Neural progenitor cell (in vitro differentiated cells): ENCODE data around the gene ARSB. TPM values are rescaled to one million over a fixed set of nuclear protein-coding genes. Genes with fewer than 3 reads are reported as not detected.

Experiments
- DNase-seq: peaks from one replicate; pipeline ENCODE4 v3.0.0-alpha.2; 2016; ENCODE audit warnings: low spot score
- H2AFZ ChIP-seq: fragments of 200-600 bp; sonication (generic); replicated peaks from 2 replicates; pipeline ENCODE4 v1.6.1; 2016; ENCODE audit warnings: antibody characterized with exemption
- H3F3A ChIP-seq: fragments of 200-600 bp; sonication (generic); 2 replicates; pipeline ENCODE4 v1.6.1; 2016; ENCODE audit warnings: antibody characterized with exemption, low read depth
- H3K27ac ChIP-seq: fragments of 200-600 bp; sonication (generic); 2 replicates; pipeline ENCODE4 v1.5.1; 2016; ENCODE audit warnings: mild to moderate bottlenecking
- H3K27me3 ChIP-seq: fragments of 200-600 bp; sonication (generic); 2 replicates; pipeline ENCODE4 v1.6.1; 2016; ENCODE audit warnings: mild to moderate bottlenecking, moderate library complexity
- H3K36me3 ChIP-seq: fragments of 200-600 bp; sonication (generic); 2 replicates; pipeline ENCODE4 v1.5.1; 2016
- H3K4me1 ChIP-seq: fragments of 200-600 bp; sonication (generic); 2 replicates; pipeline ENCODE4 v1.6.1; 2016; ENCODE audit warnings: mixed run types
- H3K4me2 ChIP-seq: fragments of 200-600 bp; sonication (generic); 2 replicates; pipeline ENCODE4 v1.6.1; 2016
- H3K4me3 ChIP-seq: fragments of 200-600 bp; sonication (generic); 2 replicates; pipeline ENCODE4 v1.5.1; 2016
- H3K79me2 ChIP-seq: fragments of 200-600 bp; sonication (generic); 2 replicates; pipeline ENCODE4 v1.6.1; 2016; ENCODE audit warnings: low read depth
- H3K9ac ChIP-seq: fragments of 200-600 bp; sonication (generic); 2 replicates; pipeline ENCODE4 v1.6.1; 2016
- H3K9me3 ChIP-seq: fragments of 200-600 bp; sonication (generic); 2 replicates; pipeline ENCODE4 v1.5.1; 2016; ENCODE audit warnings: low read depth
- H4K20me1 ChIP-seq: fragments of 200-600 bp; sonication (generic); 2 replicates; pipeline ENCODE4 v1.6.1; 2016; ENCODE audit warnings: low read depth
- H3K27ac Mint-ChIP-seq: 3 replicates; pipeline ENCODE4 v1.8.0; 2021; ENCODE audit warnings: mixed read lengths
- H3K27me3 Mint-ChIP-seq: 2 replicates; pipeline ENCODE4 v1.8.0; 2022; ENCODE audit warnings: low read depth, mild to moderate bottlenecking, inconsistent platforms, moderate library complexity, mixed read lengths; ENCODE audit not compliant: insufficient read depth
- H3K36me3 Mint-ChIP-seq: 3 replicates; pipeline ENCODE4 v1.8.0; 2021; ENCODE audit warnings: mixed read lengths
- H3K4me1 Mint-ChIP-seq: 3 replicates; pipeline ENCODE4 v1.8.0; 2021; ENCODE audit warnings: mixed read lengths
- H3K4me3 Mint-ChIP-seq: 3 replicates; pipeline ENCODE4 v1.8.0; 2021; ENCODE audit warnings: mild to moderate bottlenecking, moderate library complexity, mixed read lengths
- H3K9me3 Mint-ChIP-seq: 3 replicates; pipeline ENCODE4 v1.8.0; 2020; ENCODE audit warnings: mixed read lengths
- CTCF ChIP-seq: fragments of 200-600 bp; sonication (generic); IDR thresholded peaks from 2 replicates; pipeline ENCODE4 v1.5.1; 2017; ENCODE audit warnings: antibody characterized with exemption, mild to moderate bottlenecking
- EZH2 ChIP-seq: fragments of 200-600 bp; sonication (generic); IDR thresholded peaks from 2 replicates; pipeline ENCODE4 v1.6.1; 2017; ENCODE audit warnings: antibody characterized with exemption, mild to moderate bottlenecking, moderate library complexity
- EZH2phosphoT487 ChIP-seq: fragments of 200-600 bp; sonication (generic); IDR thresholded peaks from 2 replicates; pipeline ENCODE4 v1.6.1; 2017; ENCODE audit warnings: antibody characterized with exemption
- total RNA-seq: library from RNA; depleted of rRNA; stranded (reverse); fragments of >200 nt; gene quantifications from 2 replicates; pipeline ENCODE4 v1.2.3, GENCODE V29; 2015; ENCODE audit warnings: low replicate concordance

ARSB gene
- total RNA-seq, 1 donor from 2014 or later = 15.3 TPM

DNA sequence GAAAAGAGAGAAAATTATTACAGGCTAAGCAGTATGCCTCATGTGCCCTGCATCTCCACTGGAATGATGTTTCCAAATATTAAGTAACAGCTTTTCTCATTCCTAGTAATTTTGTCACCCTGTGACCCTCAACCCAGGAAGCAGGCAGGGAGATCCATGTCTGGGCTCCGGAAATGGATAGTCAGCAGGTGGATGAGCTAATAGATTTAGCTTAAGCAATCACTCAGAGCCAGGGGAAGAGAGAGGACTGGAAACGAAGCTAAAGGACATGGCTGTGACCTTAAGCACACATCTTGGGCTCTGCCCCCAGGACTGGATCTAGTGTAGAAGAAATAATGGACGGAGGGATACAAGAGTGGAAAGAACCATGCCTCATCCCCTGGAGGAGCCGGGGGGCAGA lies 89.5 kb downstream of the ARSB start:
- H3K4me3 ChIP-seq = no peak overlapping the region
- H3K27ac Mint-ChIP-seq = no peak overlapping the region
- no peak overlapping the region for H3K4me3 Mint-ChIP-seq

GRCh38 chr5:78893940-78894677 lies 91.0 kb downstream of the ARSB start:
- H3K9me3 Mint-ChIP-seq = peaks cover 4% of the 10 kb centered on the region
- no peak overlapping the region for H3K4me3 ChIP-seq
- no peaks in the 10 kb centered on the region for H3K4me1 ChIP-seq
- no peaks in the 10 kb centered on the region for H3K4me1 Mint-ChIP-seq
- no peak for TF ChIP-seq CTCF
- TF ChIP-seq EZH2 = no peak
- no peak for TF ChIP-seq EZH2phosphoT487
- H2AFZ ChIP-seq = no peak overlapping the region
- no peak overlapping the region for H3K4me2 ChIP-seq
- H3K4me3 Mint-ChIP-seq = no peak overlapping the region
- H3K27me3 ChIP-seq = no peaks in the 10 kb centered on the region
- DNase-seq = no peak
- H3F3A ChIP-seq = no peaks in the 10 kb centered on the region
- H3K27ac ChIP-seq = no peak overlapping the region
- H3K79me2 ChIP-seq = no peaks in the 10 kb centered on the region
- no peaks in the 10 kb centered on the region for H3K36me3 Mint-ChIP-seq
- no peaks in the 10 kb centered on the region for H3K36me3 ChIP-seq
- no peaks in the 10 kb centered on the region for H4K20me1 ChIP-seq
- no peaks in the 10 kb centered on the region for H3K9me3 ChIP-seq
- no peak overlapping the region for H3K27ac Mint-ChIP-seq
- peaks cover 4% of the 10 kb centered on the region for H3K27me3 Mint-ChIP-seq
- no peak overlapping the region for H3K9ac ChIP-seq

More for the DNA sequence above, 89.5 kb downstream of the ARSB start:
- no peaks in the 10 kb centered on the region for H3K4me1 Mint-ChIP-seq
- H3F3A ChIP-seq = peaks cover 7% of the 10 kb centered on the region
- H3K4me2 ChIP-seq = no peak overlapping the region
- H3K79me2 ChIP-seq = no peaks in the 10 kb centered on the region
- no peaks in the 10 kb centered on the region for H3K36me3 ChIP-seq
- H3K36me3 Mint-ChIP-seq = no peaks in the 10 kb centered on the region
- H4K20me1 ChIP-seq = no peaks in the 10 kb centered on the region
- H3K9me3 ChIP-seq = no peaks in the 10 kb centered on the region
- no peak for DNase-seq
- TF ChIP-seq CTCF = no peak
- no peak for TF ChIP-seq EZH2
- no peak for TF ChIP-seq EZH2phosphoT487
- peaks cover 4% of the 10 kb centered on the region for H3K27me3 Mint-ChIP-seq
- H3K4me1 ChIP-seq = peaks cover 6% of the 10 kb centered on the region
- no peak overlapping the region for H3K9ac ChIP-seq
- no peak overlapping the region for H3K27ac ChIP-seq
- H2AFZ ChIP-seq = no peak overlapping the region
- no peaks in the 10 kb centered on the region for H3K27me3 ChIP-seq
- peaks cover 10% of the 10 kb centered on the region for H3K9me3 Mint-ChIP-seq

- Histone ChIP-seq H3K4me2 (no peak overlapping the region), H3K9me3 (no peaks in the 10 kb centered on the region), H4K20me1 (no peaks in the 10 kb centered on the region), H3K4me3 (no peak overlapping the region), H3K27me3 (no peaks in the 10 kb centered on the region), H3K27ac (no peak overlapping the region), H3K4me1 (no peaks in the 10 kb centered on the region), H3F3A (no peaks in the 10 kb centered on the region), H3K79me2 (no peaks in the 10 kb centered on the region), H3K9ac (no peak overlapping the region), H2AFZ (no peak overlapping the region), H3K36me3 (no peaks in the 10 kb centered on the region)
- peaks cover 4% of the 10 kb centered on the region for H3K27me3 Mint-ChIP-seq
- H3K4me1 Mint-ChIP-seq = no peaks in the 10 kb centered on the region
- no peaks in the 10 kb centered on the region for H3K9me3 Mint-ChIP-seq
- no peak for DNase-seq
- peaks cover 2% of the 10 kb centered on the region for H3K36me3 Mint-ChIP-seq
- H3K27ac Mint-ChIP-seq = no peak overlapping the region
- TF ChIP-seq CTCF (no peak), EZH2phosphoT487 (no peak), EZH2 (no peak)
- H3K4me3 Mint-ChIP-seq = no peak overlapping the region
These were observed 94.3 kb downstream of the ARSB start for GRCh38 chr5:78890667-78891379.
